C4-2B (cell line): ENCODE results near the gene FHIT.
"Not testable (repeated sequence)": the region's sequence is repeated elsewhere in the genome, so short reads cannot be mapped to it uniquely, and the experiment has no call there.

Source experiments
- H3K27ac ChIP-seq: fragments of 450-650 bp; 2 replicates; pipeline ENCODE4 v1.5.1; 2017
- ZFX ChIP-seq: fragments of 450-650 bp; IDR thresholded peaks from 2 replicates; pipeline ENCODE4 v1.6.1; 2017
- TF ChIP-seq, protein P1 (sequence below): fragments of 450-650 bp; conservative IDR thresholded peaks from 2 replicates; pipeline ENCODE4 v1.5.1; 2017; ENCODE audit warnings: mild to moderate bottlenecking

FHIT gene

GRCh38 chr3:61058836-61059235, 192.4 kb downstream of the FHIT start:
- TF ChIP-seq, protein P1, sequence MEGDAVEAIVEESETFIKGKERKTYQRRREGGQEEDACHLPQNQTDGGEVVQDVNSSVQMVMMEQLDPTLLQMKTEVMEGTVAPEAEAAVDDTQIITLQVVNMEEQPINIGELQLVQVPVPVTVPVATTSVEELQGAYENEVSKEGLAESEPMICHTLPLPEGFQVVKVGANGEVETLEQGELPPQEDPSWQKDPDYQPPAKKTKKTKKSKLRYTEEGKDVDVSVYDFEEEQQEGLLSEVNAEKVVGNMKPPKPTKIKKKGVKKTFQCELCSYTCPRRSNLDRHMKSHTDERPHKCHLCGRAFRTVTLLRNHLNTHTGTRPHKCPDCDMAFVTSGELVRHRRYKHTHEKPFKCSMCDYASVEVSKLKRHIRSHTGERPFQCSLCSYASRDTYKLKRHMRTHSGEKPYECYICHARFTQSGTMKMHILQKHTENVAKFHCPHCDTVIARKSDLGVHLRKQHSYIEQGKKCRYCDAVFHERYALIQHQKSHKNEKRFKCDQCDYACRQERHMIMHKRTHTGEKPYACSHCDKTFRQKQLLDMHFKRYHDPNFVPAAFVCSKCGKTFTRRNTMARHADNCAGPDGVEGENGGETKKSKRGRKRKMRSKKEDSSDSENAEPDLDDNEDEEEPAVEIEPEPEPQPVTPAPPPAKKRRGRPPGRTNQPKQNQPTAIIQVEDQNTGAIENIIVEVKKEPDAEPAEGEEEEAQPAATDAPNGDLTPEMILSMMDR = no peak
- TF ChIP-seq ZFX = no peak
- H3K27ac ChIP-seq = no peak overlapping the region

DNA sequence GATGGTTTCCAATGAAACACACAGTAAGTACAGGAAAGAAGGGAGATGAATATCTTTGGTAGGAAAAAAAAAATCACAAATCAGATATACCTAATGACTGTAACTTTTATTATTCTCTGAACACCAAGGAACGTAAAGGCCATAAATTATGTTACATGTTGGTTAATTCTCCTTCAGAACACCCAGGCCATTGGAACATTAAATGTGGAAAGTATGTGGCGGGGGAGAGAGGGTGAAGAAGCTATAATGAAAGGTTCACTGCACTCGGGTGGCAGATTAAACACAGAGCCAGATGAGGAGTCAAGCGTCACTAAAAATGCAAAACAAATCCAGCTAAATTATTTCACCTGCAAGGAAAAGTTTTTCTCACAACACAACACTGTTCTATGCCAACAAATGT, 193.8 kb downstream of the FHIT start:
- no peak overlapping the region for H3K27ac ChIP-seq
- no peak for TF ChIP-seq ZFX
- TF ChIP-seq, protein P1 = no peak

DNA sequence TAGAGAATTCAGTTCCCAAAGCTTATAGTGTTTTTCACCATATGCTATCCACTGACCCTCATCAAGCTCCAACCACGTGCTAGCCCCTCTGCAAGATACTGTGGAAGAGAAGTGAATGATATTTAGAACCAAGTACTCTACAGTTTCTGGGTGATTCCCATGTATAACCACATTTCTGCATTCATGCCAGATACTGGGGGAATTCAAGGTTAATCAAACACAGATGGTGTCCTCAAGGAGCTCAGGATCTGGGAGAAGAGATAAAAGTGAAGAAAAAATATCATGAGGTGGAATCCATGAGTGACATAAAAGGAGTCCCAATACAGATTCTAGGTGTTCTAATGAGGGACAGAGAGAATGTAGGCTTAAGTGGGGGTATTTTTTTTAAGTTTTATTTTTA, 195.8 kb downstream of the FHIT start:
- no peak for TF ChIP-seq ZFX
- TF ChIP-seq, protein P1 = no peak

GRCh38 chr3:61053781-61054496, 197.3 kb downstream of the FHIT start:
- no peak overlapping the region for H3K27ac ChIP-seq
- no peak for TF ChIP-seq ZFX
- TF ChIP-seq, protein P1 = no peak

More for the DNA sequence above, 195.8 kb downstream of the FHIT start:
- H3K27ac ChIP-seq = no peak overlapping the region

- TF ChIP-seq, protein P1 = no peak
- no peak for TF ChIP-seq ZFX
- no peak overlapping the region for H3K27ac ChIP-seq
Observed at GRCh38 chr3:61052851-61053250, 198.4 kb downstream of the FHIT start.

GRCh38 chr3:61051666-61052065, 199.6 kb downstream of the FHIT start:
- H3K27ac ChIP-seq = no peak overlapping the region
- TF ChIP-seq, protein P1 = no peak
- TF ChIP-seq ZFX = no peak

DNA sequence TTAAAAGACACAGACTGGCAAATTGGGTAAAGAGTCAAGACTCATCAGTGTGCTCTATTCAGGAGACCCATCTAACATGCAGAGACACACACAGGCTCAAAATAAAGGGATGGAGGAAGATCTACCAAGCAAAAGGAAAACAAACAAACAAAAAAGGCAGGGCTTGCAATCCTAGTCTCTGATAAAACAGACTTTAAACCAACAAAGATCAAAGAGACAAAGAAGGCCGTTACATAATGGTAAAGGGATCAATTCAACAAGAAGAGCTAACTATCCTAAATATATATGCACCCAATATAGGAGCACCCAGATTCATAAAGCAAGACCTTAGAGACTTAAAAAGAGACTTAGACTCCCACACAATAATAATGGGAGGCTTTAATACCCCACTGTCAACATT, 206.1 kb downstream of the FHIT start:
- H3K27ac ChIP-seq = not testable (repeated sequence)

- TF ChIP-seq, protein P1 = no peak
- TF ChIP-seq ZFX = no peak
- no peak overlapping the region for H3K27ac ChIP-seq
Observed at GRCh38 chr3:61043156-61043555, 208.1 kb downstream of the FHIT start.
